Left lobe of liver (tissue), 2 donors: Measurements from ENCODE around the gene C1orf21. TPM values are rescaled to one million over a fixed set of nuclear protein-coding genes. Genes with fewer than 3 reads are reported as not detected.

Experiments
- ATAC-seq: fragments of 200-7000 bp; cut with Tn5 transposase; one replicate; pipeline ENCODE4 v1.9.1; 2020; ENCODE audit warnings: mild to moderate bottlenecking, moderate library complexity
- DNase-seq: peaks from one replicate; pipeline ENCODE4 v3.0.0-alpha.2; 2020; ENCODE audit warnings: low spot score
- total RNA-seq: library from RNA; stranded (reverse); gene quantifications from one replicate; pipeline ENCODE4 v1.2.1, GENCODE V29; 2021
- donor health status: DM: no; HTN: no; CAD: no; lungs with moderate emphysema.
- donor health status: DM: no; HTN: yes; CAD: no.

The C1orf21 gene
- total RNA-seq, 1 donor from 2014 or later, result 19.6 TPM

DNA sequence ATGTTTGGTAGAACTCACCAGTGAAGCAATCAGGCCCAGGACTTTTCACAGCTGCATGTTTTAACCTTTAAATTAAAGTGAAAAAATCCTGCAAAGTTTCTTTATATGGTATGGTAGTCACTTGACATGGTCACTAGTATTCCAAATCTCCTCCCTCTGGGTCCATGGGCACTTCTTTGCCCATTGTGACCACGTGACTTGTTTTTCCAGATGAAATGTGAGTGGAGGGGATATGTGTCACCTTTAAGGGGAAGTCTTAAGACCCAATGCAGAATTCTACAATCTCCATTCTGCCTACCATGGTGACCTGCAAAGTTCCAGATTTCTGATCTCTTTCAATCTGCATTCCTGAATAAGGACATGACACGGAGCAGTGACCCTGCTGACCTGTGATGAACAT lies 152.8 kb downstream of the C1orf21 start:
- no peak for ATAC-seq
- no peak for DNase-seq

GRCh38 chr1:184541537-184542152 lies 154.8 kb downstream of the C1orf21 start:
- no peak for ATAC-seq

GRCh38 chr1:184542291-184542690 lies 155.5 kb downstream of the C1orf21 start:
- DNase-seq (no peak), ATAC-seq (no peak)

More at GRCh38 chr1:184541537-184542152, 154.8 kb downstream of the C1orf21 start:
- no peak for DNase-seq

GRCh38 chr1:184545601-184546000 lies 158.8 kb downstream of the C1orf21 start:
- no peak for ATAC-seq
- no peak for DNase-seq

GRCh38 chr1:184552446-184552845 lies 165.6 kb downstream of the C1orf21 start:
- no peak for ATAC-seq

DNA sequence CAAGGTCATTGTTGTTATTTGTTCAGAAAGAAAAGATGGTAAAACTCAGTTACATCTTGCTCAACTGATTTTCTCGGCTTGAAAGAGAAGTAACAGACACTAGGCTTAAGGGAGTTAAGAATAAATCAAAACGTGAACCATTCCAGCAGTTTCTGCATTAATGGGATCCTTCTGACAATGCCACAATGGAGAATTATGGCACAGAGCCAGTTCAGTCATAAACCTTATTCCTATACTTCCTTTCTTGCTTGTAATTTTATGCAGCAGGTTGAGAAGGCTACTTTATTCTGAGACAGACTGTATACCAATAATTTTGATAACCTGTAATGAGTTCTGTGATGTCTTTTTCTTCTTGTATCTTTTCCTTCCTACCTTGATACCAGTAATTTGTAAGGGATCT lies 167.0 kb downstream of the C1orf21 start:
- DNase-seq, result no peak
- ATAC-seq, result no peak

More at GRCh38 chr1:184552446-184552845, 165.6 kb downstream of the C1orf21 start:
- no peak for DNase-seq

DNA sequence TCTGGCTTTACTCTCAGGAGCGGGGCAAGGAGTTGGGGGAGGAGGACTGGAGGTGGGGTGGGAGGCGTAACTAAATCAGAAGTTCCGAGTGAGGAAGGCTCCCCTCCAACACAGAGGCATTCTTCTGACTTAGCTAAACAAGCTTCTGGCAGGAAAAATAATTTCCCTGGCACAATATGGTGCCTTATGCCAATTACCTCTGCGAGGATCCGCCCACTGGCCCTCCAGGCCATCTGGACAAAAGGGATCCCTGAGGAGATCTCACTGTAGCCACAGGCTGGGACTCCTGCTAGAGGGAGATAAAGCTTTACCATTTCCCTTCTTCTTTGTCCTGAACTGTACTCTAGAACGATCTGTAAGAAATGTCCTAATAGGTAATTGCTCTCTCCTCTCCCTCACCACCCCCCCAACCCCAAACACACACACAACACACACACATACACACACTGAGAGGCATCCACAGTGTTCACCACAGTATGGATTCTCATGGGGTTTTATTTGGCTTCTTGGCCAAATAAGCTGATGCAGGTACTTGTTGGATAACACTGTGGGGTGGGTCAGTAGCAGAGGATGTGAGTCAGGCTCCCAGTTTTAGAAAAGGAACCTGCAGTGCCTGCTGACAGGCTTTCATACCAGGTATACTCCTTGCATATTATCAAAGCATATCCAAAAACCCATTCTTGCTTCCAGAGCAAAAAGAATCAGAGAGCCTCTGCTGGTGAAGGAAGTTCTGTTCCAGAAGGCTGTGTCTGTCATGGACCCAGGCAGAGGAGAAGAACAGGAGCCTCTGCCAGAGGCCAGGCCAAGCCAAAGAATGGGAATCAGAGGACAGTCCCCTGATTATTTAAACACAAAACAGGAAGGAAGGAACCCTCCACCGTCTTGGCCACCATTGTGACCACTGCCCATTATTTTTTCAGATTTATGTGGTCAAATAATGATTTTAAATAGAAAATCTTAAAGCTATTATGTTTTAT lies 169.1 kb downstream of the C1orf21 start:
- no peak for DNase-seq
- no peak for ATAC-seq

- no peak for ATAC-seq
- DNase-seq, result no peak
Observed at GRCh38 chr1:184556665-184557064, 169.8 kb downstream of the C1orf21 start.

GRCh38 chr1:184557423-184558347 lies 170.9 kb downstream of the C1orf21 start:
- ATAC-seq, result no peak

DNA sequence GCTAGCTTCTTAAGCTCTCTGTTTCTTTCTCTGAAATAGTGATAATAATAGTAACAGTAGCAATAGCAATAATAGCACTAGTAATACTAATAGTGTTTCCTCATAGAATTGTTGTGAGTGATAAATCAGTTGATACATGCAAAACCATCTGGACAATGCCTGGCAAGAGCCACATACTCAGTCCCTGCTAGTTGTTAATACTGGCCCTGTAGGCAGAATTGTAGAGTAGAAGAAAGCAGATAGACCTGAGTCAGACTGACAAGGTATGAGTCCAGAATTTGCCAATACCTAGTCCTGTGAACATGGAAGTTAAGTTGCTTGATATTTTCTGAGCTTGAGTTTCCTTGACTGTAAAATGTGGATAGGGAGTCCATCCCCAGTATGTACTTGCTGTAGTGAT lies 171.9 kb downstream of the C1orf21 start:
- ATAC-seq, result no peak
- no peak for DNase-seq

More at GRCh38 chr1:184557423-184558347, 170.9 kb downstream of the C1orf21 start:
- no peak for DNase-seq

GRCh38 chr1:184559117-184559713 lies 172.4 kb downstream of the C1orf21 start:
- ATAC-seq, result no peak

GRCh38 chr1:184562806-184563205 lies 176.0 kb downstream of the C1orf21 start:
- DNase-seq (no peak), ATAC-seq (no peak)

More at GRCh38 chr1:184559117-184559713, 172.4 kb downstream of the C1orf21 start:
- no peak for DNase-seq

- no peak for DNase-seq
- peak; percentile 49 for ATAC-seq
Observed at GRCh38 chr1:184563308-184563707, 176.5 kb downstream of the C1orf21 start.

GRCh38 chr1:184567009-184567408 lies 180.2 kb downstream of the C1orf21 start:
- ATAC-seq (no peak), DNase-seq (no peak)

- no peak for DNase-seq
- no peak for ATAC-seq
Observed at GRCh38 chr1:184567637-184568036, 180.8 kb downstream of the C1orf21 start.

- ATAC-seq (peak; percentile 89), DNase-seq (peak; percentile 52)
Observed at GRCh38 chr1:184568148-184568547, 181.3 kb downstream of the C1orf21 start.

GRCh38 chr1:184569106-184569505 lies 182.3 kb downstream of the C1orf21 start:
- ATAC-seq (peak; percentile 31), DNase-seq (no peak)

GRCh38 chr1:184574588-184574987 lies 187.8 kb downstream of the C1orf21 start:
- ATAC-seq (no peak), DNase-seq (no peak)

GRCh38 chr1:184576822-184577221 lies 190.0 kb downstream of the C1orf21 start:
- no peak for ATAC-seq
- no peak for DNase-seq

GRCh38 chr1:184577319-184577718 lies 190.5 kb downstream of the C1orf21 start:
- ATAC-seq (no peak), DNase-seq (no peak)
